ENCODE results near the gene CNDP1.
A peak's percentile ranks its signal among the peaks of the same experiment; 100 is the strongest.
"Not testable (repeated sequence)": the region's sequence is repeated elsewhere in the genome, so short reads cannot be mapped to it uniquely, and the experiment has no call there.

CNDP1 gene, protein sequence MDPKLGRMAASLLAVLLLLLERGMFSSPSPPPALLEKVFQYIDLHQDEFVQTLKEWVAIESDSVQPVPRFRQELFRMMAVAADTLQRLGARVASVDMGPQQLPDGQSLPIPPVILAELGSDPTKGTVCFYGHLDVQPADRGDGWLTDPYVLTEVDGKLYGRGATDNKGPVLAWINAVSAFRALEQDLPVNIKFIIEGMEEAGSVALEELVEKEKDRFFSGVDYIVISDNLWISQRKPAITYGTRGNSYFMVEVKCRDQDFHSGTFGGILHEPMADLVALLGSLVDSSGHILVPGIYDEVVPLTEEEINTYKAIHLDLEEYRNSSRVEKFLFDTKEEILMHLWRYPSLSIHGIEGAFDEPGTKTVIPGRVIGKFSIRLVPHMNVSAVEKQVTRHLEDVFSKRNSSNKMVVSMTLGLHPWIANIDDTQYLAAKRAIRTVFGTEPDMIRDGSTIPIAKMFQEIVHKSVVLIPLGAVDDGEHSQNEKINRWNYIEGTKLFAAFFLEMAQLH

DNA sequence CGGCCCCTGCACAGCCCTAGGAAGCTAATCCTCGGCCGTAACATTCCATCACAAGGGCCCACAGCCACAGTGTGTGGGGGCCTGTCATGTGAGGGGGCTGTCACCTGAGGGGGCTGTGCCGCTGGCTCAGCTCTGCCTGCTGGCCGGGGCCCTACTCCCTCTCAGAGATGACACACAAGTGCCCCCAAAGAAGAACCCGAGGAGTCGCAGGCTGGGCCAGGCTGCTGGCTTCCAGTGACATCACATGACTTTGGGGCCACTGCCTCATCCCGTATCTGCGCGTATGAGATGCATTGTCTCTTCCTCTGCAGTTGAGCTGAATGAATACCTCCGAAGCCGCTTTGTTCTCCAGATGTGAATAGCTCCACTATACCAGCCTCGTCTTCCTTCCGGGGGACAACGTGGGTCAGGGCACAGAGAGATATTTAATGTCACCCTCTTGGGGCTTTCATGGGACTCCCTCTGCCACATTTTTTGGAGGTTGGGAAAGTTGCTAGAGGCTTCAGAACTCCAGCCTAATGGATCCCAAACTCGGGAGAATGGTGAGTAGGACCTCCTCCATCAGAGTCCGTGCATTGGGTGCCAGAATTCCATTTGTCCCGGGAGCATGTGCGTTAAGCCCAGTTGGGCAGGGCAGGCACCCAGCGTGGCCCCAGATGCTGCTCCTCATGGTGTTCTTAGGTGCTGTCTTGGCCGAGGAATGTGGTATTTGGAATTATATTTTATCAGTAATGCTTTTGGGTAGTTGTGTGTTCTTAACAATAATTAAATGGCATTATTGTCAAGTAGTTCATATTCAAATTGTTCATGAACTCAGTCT is at the start of gene CNDP1:
Gene CNDP1, plus strand, starts transcription at position 351 of the 820 bp plus-strand sequence. Its CDS starts 168 bp downstream, at position 519.
- no peak for DNase-seq (ENCODE audit: low spot score)

DNA sequence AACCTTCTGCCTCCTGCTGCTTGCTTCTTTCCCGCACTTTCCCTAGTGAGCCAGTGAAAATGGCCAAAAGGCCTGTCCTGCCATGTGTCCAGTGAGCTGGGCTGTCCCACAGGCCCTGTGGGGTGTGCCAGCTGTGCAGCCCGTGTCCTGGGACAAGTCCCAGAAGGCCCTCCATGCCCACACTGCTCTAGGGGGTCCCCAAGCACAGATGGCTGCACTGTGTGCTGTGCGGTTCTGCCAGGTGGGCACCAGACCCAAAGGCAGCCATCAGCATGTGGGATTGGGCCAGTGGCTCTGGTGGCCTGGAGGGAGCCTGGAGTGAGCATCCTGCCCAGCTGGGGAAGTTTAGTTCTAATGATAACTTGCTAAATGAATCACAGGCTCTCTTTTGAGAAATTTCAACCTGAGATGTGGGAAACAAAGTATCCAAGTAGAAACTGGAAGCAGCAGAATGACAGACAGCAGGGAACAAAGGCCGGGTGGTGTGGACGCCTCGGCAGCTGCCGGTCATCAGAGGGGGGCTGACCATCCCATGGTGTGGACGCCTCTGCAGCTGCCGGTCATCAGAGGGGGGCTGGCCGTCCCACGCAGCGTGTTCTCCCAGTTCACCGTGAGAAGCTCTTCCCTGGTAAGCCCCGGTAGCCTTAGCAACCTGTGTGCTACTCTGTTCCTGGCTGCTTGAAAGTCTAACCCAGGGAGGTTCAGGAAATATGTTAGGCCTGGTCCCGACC is 48.0 kb upstream of the CNDP1 start:
- no peak for DNase-seq (ENCODE audit: low spot score)

- no peak for DNase-seq (ENCODE audit: low spot score)
These were observed 45.9 kb upstream of the CNDP1 start for GRCh38 chr18:74488354-74488753.

DNA sequence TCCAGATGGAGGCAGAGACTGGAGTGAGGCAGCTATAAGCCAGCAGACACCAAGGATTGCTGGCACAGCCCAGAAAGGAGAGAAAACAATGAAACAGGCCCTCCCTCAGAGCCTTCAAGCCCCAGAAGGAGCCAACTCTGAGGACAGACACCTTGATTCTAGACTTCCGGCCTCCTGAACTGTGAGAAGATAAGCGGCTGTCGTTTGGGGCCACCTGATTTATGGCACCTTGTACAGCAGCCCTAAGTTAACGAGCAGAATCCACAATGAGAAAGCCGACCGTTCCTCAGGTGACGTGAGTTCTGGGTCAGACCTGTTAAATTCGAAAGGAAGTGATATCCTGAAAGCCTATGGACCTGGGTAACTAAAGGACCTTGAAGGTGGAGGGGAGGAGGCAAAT is 45.4 kb upstream of the CNDP1 start:
- no peak for DNase-seq (ENCODE audit: low spot score)

DNA sequence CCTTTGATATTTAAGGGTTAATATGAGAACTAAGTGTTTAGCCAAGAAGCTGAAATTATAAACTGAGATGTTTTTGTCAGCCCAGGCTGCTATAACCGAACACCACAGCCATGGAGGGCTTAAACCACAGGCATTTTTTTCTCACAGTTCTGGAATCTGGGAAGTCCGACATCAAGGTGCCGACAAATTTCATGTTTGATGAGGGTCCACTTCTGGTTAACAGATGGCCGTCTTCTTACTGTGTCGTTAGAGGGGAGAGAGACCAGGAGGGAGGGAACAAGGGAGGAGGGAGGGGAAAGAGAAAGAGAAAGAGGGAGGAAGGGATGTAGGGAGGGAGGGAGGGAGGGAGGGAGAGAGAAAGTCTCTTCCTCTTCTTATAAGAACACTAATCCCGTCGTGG is 44.6 kb upstream of the CNDP1 start:
- no peak for DNase-seq (ENCODE audit: low spot score)

- no peak for DNase-seq (ENCODE audit: low spot score)
These were observed 42.0 kb upstream of the CNDP1 start for GRCh38 chr18:74492259-74492658.

GRCh38 chr18:74493689-74494088 is 40.6 kb upstream of the CNDP1 start:
- DNase-seq (ENCODE audit: low spot score), result peak; percentile 49

DNA sequence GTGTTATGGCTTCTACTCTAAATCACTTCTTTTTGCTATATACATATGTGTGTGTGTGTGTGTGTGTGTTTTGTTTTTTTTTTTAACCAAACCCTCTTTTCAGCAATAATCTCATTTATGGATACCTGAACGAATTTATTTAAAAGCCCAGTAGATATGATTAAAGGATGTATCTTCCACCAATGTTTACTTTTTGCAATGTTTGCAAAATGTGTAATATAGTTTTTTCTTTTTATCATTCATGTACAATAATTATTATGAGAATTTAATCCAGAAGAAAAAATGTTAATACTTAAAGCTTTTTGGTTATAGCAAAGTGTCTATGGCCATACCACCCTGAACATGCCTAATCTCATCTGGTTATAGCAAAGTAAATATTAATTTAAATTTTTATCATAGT is 39.8 kb upstream of the CNDP1 start:
- no peak for DNase-seq (ENCODE audit: low spot score)

GRCh38 chr18:74495581-74496507 is 38.5 kb upstream of the CNDP1 start, which contains the start of gene CNDP2:
Gene CNDP2 (plus strand): TSS chr18:74496363. CDS start chr18:74499974, 3,611 bp downstream.
- DNase-seq (ENCODE audit: low spot score), result peak; percentile 96

- DNase-seq (ENCODE audit: low spot score), result peak; percentile 49
These were observed 37.6 kb upstream of the CNDP1 start for GRCh38 chr18:74496508-74497323.

- DNase-seq (ENCODE audit: low spot score), result no peak
These were observed 37.0 kb upstream of the CNDP1 start for GRCh38 chr18:74497324-74497676.

DNA sequence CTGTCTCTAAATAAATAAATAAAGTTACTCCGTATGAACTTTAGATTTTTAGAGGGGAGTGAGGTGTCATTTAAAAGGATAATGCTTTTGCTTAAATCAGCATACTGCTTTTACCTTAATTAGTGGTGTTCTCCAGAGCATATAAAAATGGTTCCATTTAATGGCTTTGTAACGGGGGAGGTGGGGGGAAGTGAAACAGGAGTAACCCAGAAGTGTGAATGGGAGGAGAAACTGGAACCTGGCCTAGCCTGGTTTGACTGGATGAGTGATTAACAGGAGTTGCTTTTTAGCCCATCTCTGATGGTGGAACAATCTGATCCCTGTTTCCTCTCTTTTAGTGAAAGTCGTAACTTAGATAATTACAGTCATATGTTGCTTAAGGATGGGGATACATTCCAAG is 36.5 kb upstream of the CNDP1 start:
- DNase-seq (ENCODE audit: low spot score), result no peak

DNA sequence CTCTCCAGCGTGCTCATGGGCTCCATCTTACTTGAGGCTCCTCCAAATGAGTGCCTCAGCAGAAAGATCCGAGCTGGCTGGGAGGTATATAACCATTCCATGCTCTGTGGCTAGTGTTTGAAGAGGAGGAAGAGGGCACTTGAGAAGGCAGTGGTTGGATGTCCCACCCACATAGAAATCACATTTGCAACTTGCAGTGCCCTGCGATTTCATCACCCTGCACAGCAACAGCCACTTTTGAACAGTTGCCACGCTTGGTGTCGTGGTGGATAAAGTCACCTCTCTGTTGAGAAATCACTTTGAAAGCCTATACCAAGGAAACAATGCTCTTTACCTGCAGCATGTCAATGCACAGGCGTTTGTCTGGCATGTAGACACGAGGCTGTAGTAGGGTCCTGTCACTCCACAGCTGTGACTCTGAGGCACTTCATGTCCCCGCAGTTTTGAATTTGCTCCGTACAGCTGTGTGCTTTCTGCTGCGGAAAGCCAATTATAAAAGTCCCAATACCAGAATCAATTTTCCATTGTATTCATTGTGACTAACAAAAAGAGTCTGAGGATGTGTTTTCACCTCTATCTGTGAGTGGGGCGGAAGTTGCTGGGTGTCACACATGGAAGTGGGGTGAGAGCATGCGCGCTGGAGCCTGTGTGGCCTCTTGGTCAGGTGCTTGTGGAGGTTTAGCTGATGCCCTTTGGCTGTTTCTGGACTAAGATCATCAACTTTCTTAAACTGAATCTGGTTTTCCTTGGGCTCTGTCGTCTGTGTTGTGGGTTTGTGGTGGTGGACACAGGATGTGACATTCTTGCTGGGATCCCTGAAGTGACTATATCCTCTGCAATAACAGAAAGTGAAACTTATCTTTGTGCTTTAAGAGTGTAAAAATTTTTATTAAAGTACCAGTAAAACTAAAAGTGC is 35.3 kb upstream of the CNDP1 start:
- peak; percentile 22 for DNase-seq (ENCODE audit: low spot score)

DNA sequence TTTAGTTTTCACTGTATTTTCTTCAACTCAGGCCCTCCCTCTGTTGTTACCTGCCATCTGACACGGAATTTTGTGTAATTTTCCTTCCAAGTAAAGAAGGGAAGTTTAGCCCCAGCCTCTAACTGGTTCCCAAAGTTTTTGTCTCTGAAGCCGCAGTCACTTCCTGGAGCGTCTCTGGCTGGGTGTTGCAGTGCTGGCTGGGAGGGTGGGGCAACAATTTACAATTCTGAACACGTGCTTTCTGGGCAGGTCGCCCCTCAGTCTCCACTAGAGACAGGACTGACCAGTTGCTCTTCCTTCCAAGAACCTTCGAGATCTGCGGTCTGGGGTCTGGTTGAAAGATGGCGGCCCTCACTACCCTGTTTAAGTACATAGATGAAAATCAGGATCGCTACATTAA is 34.7 kb upstream of the CNDP1 start:
- DNase-seq (ENCODE audit: low spot score), result peak; percentile 53

DNA sequence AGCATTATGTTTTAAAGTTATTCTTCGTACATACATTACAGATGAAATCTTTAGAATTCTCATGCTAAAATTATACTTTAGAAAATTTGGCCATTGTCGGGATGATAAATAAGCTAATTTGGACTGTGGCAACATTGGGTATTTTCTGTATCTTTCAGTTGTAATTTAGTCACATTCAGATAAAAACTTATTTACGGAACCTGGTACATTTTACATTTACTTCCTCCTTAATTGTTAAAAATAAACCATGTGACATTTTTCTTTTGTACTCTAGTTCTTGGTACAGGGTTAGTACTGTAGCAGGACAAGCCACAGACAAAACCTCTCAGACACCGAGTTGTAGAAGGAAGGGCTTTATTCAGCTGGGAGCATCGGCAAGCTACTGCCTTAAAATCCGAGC is 33.9 kb upstream of the CNDP1 start:
- no peak for DNase-seq (ENCODE audit: low spot score)

DNA sequence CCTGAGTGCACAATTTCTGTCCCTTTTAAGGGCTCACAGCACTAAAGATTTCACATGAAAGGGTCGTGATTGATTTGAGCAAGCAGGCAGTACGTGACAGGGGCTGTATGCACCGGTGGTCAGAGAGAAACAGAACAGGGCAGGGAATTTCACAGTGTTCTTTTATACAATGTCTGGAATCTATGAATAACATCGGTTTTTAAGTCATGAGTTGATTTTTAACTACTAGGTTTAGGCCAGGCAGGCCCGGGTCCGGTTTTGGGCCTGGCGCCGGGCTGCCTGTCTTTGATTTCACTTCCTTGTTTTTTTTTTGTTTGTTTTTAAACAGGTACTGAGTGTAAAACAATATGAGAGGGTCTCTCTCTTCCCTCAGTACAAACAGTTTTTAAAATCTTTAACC is 33.5 kb upstream of the CNDP1 start:
- not testable (repeated sequence) for DNase-seq (ENCODE audit: low spot score)

DNA sequence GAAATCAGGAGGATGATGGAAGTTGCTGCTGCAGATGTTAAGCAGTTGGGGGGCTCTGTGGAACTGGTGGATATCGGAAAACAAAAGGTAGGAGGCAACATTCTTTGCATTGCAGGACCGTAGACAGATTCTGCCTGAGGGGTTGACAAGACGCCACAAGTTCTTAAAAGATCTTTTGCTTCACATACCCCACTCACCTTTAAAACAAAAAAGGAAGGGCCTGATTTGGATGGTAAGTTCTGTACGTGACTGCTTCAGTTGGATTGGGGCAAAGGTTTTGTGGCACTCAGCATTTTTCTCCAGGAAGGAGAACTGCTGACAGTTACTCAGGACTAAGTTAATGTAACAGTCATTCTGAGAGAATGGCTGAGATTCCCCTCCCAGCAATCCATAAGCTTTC is 32.9 kb upstream of the CNDP1 start:
- no peak for DNase-seq (ENCODE audit: low spot score)

GRCh38 chr18:74503137-74503536 is 31.2 kb upstream of the CNDP1 start:
- DNase-seq (ENCODE audit: low spot score), result no peak

- DNase-seq (ENCODE audit: low spot score), result no peak
These were observed 28.5 kb upstream of the CNDP1 start for GRCh38 chr18:74505776-74506175.
